Hematopoietic multipotent progenitor cell treated with erythropoietin and hydrocortisone succinate and interleukin-3 and kit ligand, for 17 days (in vitro differentiated cells): ENCODE results near the gene RCBTB2.

ENCODE experiments used
- DNase-seq: peaks from one replicate; pipeline ENCODE4 v3.0.0-alpha.2; 2015; ENCODE audit warnings: low spot score

RCBTB2 gene

DNA sequence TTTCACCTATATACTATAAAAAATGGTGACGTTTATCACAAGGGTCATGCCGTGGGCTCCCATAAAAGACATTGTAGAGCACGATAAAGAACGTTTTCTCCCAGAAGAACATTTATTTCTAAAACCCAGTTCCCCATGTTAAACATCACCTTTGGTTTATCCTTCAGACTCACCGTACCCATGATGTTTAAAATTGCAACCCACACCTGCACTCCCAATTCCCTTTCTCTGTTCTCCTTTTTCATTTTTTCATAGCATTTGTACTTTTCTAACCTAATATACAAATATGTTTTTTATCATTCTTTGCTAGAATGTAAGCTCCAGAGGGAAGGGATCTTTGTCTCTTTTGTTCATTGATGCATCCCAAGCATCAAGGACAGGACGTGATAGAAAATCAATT, 2.0 kb downstream of the RCBTB2 start:
- no peak for DNase-seq

DNA sequence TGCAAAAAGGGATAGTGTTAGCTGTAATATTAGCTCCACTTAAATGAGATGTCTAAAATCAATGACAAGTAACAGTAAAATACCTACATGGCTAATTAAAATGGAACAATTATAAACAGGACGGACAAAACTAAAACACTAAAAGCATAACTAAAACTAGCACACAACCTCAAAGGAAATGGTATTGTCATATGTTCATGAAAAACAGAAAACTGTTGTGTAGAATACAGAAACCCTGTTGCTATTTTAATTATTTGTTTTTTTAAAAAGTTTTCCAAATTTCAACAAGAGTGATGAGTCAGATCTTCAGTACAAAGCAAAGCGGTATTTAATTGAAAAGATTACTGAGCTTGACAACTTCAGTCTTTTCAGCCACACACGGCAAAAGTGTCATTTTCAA, 4.2 kb downstream of the RCBTB2 start:
- no peak for DNase-seq

DNA sequence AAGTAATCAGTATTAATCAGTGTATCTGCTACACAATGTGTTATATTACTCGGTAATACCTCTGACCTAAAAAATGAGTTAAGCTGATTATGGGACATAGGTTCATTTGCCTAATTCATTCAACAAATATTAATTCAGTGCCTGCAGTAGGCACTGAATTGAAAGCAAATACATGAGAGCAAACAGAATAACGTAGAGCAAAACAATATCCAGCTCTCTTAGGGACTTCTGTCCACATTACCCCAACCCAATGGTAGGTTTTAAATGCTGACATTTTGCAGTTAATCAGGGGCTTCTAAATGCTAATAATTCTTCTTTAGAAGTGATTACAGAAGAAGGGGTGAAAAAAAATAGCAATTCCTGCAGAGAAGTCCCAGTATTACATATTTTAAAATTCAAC, 4.9 kb downstream of the RCBTB2 start:
- DNase-seq: no peak

DNA sequence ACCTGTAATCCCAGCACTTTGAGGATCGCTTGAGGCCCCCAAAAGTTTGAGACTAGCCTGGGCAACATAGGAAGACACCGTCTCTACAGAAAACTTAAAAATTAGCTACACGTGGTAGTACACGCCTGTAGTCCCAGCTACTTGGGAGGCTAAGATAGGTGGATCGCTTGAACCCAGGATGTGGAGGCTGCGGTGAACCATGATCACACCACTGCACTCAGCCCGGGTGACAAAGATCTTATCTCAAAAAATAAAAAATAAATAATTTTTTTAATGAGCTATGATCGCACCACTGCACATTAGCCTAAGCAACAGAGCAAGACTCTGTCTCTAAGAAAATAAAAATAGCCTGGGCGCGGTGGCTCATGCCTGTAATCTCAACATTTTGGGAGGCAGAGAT, 6.6 kb downstream of the RCBTB2 start:
- no peak for DNase-seq

- no peak for DNase-seq
Measured at GRCh38 chr13:48518083-48518482, 14.8 kb downstream of the RCBTB2 start.

GRCh38 chr13:48515732-48516131, 17.1 kb downstream of the RCBTB2 start:
- no peak for DNase-seq

GRCh38 chr13:48514793-48515192, 18.1 kb downstream of the RCBTB2 start:
- no peak for DNase-seq

DNA sequence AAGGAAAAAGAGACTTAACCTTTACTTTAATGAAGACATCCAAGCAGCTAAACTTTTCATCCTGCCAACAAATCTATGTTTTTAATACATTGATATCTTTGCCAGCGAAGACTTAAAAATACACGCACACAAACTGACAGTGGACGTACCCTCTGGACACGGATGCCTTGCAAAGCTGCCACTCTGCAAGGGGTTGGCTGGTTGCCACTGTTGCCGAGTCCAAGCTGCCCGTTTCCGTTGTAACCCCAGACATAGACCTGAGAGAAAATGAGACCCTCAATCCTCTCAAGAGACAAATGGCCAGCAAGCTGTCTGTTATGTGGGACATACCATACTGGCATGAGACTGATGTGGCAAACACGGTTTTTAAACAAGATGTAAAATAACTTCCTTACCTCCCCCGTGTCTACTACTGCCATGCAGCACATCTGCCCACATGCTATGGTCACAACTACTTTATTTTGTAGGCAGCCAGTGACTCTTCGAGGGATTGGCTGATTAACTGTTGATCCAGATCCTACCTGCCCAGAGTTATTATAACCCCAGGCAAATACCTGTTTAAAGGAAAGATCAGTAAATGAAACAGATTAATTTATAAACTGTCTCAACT, 21.2 kb downstream of the RCBTB2 start:
- DNase-seq: no peak

DNA sequence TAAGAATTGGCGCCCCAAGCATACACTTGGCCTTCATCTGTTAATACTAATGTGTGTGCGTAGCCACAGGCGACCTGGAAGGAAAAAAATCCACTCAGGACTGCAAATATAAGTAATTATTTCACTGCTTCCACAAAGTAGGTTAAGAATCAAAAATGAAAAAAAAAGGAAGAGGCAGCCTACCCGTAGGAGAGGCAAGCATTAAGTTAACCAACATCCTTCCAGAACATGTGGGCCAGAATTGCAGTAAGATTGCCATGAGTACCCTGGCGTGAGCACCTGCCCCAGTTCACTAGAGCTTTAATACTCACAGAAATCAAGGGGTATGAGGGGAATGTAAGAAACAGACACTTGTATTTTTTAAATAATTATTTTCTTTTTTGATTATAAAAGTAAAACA, 22.2 kb downstream of the RCBTB2 start:
- DNase-seq: no peak

DNA sequence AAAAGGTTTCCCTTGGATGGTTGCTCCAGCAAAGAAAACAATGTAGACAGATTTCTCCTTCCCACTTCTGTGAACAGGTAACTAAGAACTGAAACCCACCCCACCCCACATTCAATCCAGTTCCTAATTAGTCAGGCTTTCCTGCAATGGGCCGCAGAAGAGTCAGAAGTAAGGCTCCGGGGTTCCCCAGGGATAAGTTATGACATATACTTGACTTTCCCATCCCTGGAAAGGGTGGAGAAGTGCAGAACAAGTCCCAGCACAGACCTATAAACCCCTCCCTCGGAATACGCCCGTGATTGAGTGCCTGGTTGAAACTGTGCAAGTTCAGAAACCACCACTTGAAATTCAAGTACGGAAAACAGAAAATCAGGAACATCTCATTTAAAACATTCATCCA, 24.9 kb downstream of the RCBTB2 start:
- no peak for DNase-seq

DNA sequence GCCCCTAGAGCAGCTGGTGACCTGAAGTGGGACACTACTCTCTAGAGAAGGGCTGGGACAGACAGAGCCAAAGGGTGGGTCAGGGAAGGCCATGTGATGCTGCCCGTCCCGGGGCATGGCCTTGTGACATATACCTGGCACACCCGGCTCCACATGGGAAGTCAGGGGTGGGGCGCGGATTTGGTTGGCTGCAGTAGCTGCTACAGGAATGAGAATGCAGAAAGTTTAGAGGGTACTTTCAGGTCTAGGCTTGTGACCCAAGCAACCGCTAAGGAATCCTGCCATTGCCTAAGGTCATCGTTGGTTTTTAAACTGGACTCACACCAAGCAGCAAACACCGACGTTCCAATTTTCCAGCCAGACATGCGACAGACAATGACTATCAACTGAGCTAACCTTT, 25.9 kb downstream of the RCBTB2 start:
- no peak for DNase-seq

- DNase-seq: no peak
Measured at GRCh38 chr13:48506092-48506701, 26.7 kb downstream of the RCBTB2 start.

DNA sequence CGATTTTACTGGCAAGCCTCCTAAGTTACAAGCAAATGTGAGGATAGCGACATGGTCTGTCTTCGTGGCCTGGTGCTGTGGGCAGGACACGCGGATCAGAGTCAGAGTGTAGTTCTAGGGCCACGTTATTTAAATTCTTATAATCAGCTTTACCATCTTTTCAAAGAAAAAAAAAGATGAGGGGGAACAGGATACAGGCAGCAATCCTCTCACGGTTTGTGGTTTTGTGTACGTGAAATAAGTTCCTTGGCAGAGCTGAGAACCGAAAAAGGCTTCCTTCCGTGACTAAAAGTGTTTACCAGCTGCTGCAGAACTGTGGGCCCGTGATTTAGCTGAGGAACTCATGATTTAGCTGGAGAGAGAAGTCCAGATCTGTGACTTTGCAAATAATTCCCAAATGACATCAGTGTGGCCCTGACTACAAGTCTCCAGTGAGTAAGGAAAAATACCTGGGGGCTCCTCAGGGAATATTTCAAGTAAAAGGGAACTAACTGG, 27.2 kb downstream of the RCBTB2 start:
- DNase-seq: no peak

GRCh38 chr13:48505012-48505411, 27.9 kb downstream of the RCBTB2 start:
- DNase-seq: no peak

DNA sequence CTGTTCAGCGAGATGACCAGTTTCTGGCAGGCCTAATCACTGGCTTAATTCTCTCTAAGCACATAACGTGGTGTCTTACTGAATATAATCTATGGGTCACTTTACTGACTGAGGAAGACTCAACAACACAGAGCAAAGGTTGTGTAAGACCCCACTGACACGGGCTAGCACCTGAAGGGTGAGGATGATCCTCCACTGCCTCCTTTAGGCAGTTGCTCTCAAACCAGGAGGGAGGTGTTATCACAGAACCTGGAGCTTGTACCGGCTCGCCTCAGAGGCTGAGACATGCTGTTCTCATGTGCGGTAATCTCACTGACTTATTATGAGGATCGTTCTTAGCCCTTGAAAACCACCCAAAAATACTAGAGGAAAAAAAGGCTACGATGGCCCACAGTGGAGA, 28.3 kb downstream of the RCBTB2 start:
- no peak for DNase-seq

- DNase-seq: no peak
Measured at GRCh38 chr13:48502601-48503319, 30.1 kb downstream of the RCBTB2 start.

DNA sequence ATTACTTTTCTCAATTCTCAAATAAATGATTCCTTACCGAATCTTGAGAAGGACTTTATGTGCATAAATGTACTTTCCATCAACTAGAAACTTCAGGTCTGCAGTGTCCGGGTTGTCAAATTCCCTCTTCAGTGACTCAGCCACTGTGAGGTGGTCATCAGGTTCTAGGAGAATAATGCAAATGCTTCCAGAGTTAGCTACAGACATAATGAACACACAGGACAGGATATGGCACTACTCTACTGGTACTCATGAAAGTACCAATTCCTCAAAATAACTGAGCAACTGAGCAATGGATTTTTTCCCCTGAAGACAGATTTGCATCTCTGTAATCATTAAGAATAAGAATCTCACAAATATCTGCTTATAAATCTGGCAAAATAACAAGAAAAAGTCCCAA, 31.2 kb downstream of the RCBTB2 start:
- DNase-seq: no peak

- no peak for DNase-seq
Measured at GRCh38 chr13:48500652-48501197, 32.2 kb downstream of the RCBTB2 start.

DNA sequence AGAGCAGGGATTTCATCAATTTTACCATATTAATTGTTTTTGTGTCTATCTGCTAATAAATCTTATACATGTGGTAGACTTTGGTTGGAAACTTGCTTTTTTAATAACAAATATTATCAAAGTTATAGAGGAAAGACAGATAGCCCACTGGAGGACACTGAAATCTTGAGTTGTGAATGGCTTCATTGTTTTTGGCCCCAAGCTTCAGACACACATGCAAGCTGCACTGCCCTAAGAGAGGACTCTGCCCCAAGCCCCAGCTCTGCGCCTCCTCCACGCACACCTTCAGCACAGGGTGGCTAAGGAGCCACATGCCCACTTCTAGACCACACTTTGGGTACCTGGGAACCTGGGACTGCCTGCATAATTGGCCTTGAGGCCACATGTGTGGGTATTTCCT, 35.2 kb downstream of the RCBTB2 start:
- DNase-seq: no peak

DNA sequence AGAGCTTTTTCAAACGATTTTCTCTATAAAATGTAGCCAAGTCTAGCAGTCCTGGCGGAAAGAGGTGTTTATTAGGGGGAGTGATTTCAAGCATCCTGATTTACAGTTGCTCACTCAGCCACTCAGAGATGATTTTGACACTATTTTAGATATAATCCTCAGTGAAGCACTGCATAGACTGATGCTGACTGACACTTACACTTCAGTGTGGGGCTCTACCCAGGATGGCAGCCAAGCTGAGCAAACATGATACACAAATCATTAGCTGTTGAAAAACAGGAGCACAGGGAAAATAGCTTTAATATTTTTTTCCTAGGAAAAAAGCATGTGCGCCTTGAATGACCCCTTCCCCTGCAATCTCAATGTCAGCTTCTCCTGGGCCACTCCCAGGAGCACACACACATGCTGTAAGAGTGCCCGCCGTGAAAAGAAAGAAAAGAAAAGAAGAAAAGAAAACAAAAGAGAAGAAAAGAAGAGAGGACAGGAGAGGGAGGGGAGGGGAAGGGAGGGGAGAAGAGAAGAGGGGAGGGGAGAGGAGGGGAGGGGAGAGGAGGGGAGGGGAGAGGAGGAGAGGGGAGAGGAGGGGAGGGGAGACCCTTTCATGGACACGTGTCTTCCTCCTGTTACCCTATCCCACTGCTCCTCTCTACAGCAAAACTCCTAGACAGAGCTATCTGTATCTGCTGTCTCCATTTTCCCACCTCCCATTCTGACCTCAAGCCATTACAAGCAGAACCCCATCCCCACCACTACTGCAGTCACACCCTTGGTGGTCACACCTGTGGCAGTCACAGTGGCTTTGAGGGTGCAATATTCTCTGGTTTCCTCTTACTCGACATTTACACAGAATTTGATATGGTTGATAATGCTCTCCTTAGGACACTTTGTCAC, 36.4 kb downstream of the RCBTB2 start:
- DNase-seq: no peak

- DNase-seq: no peak
Measured at GRCh38 chr13:48494874-48495273, 38.0 kb downstream of the RCBTB2 start.

GRCh38 chr13:48493851-48494250, 39.0 kb downstream of the RCBTB2 start:
- DNase-seq: no peak
